Keratinocyte (primary cell): ENCODE results near the gene LEMD1. TPM values are rescaled to one million over a fixed set of nuclear protein-coding genes. Genes with fewer than 3 reads are reported as not detected.
"Not testable (repeated sequence)": the region's sequence is repeated elsewhere in the genome, so short reads cannot be mapped to it uniquely, and the experiment has no call there.

Experiments used
- DNase-seq: peaks from one replicate; pipeline ENCODE4 v3.0.0-alpha.2; 2011; ENCODE audit warnings: low read depth, missing footprints, low spot score
- FAIRE-seq: peaks from 2 replicates; lab custom pipeline; 2011; peaks lifted over from hg19 to GRCh38; lab: Jason Lieb, UNC
- H2AFZ ChIP-seq: 2 replicates; pipeline ENCODE4 v1.6.0; 2012; ENCODE audit warnings: low read length, control low read depth, inconsistent platforms; ENCODE audit not compliant: control insufficient read depth
- H3K27ac ChIP-seq: 2 replicates; pipeline ENCODE4 v1.5.1; 2011; ENCODE audit warnings: low read length; ENCODE audit not compliant: control insufficient read depth, insufficient read depth
- H3K27me3 ChIP-seq: 3 replicates; pipeline ENCODE4 v1.6.0; 2011; ENCODE audit warnings: low read length; ENCODE audit not compliant: control insufficient read depth, insufficient read depth; ENCODE audit errors: extremely low read depth
- H3K36me3 ChIP-seq, 2 experiments: 2 replicates in 1 of 2; 3 replicates in 1 of 2; pipeline ENCODE4 v1.5.1; 2011; ENCODE audit warnings: low read length in 2 of 2, mild to moderate bottlenecking in 1 of 2; ENCODE audit not compliant: control insufficient read depth in 2 of 2, insufficient read depth in 2 of 2; ENCODE audit errors: extremely low read depth in 1 of 2
- H3K4me1 ChIP-seq: 3 replicates; pipeline ENCODE4 v1.5.1; 2011; ENCODE audit warnings: low read length; ENCODE audit not compliant: control insufficient read depth, insufficient read depth; ENCODE audit errors: extremely low read depth
- H3K4me2 ChIP-seq: 3 replicates; pipeline ENCODE4 v1.6.0; 2011; ENCODE audit warnings: low read depth, low read length; ENCODE audit not compliant: control insufficient read depth, insufficient read depth; ENCODE audit errors: extremely low read depth
- H3K4me3 ChIP-seq, 3 experiments: fragments of 200-600 bp in 1 of 3; sonication (generic) in 1 of 3; 2 replicates in 2 of 3; 3 replicates in 1 of 3; pipeline ENCODE4 v1.5.1; 2011 to 2016; ENCODE audit warnings: low read length in 3 of 3, mild to moderate bottlenecking in 3 of 3, control low read depth in 2 of 3, inconsistent platforms in 1 of 3, low read depth in 1 of 3, mixed read lengths in 1 of 3, mixed run types in 1 of 3, moderate library complexity in 1 of 3; ENCODE audit not compliant: control insufficient read depth in 2 of 3, insufficient read depth in 2 of 3; ENCODE audit errors: extremely low read depth in 1 of 3
- H3K79me2 ChIP-seq: 2 replicates; pipeline ENCODE4 v1.6.0; 2012; ENCODE audit warnings: low read length; ENCODE audit not compliant: control insufficient read depth, insufficient read depth
- H3K9ac ChIP-seq: 3 replicates; pipeline ENCODE4 v1.6.0; 2011; ENCODE audit warnings: low read length; ENCODE audit not compliant: control insufficient read depth, insufficient read depth; ENCODE audit errors: extremely low read depth
- H3K9me1 ChIP-seq: 3 replicates; pipeline ENCODE4 v1.6.0; 2011; ENCODE audit warnings: low read length; ENCODE audit not compliant: control insufficient read depth, insufficient read depth; ENCODE audit errors: extremely low read depth
- H3K9me3 ChIP-seq: 2 replicates; pipeline ENCODE4 v1.5.1; 2012; ENCODE audit warnings: low read depth, low read length; ENCODE audit not compliant: control insufficient read depth
- H4K20me1 ChIP-seq: 3 replicates; pipeline ENCODE4 v1.6.0; 2011; ENCODE audit warnings: low read length; ENCODE audit not compliant: control insufficient read depth, insufficient read depth; ENCODE audit errors: extremely low read depth
- CTCF ChIP-seq, 3 experiments: IDR thresholded peaks in 1 of 3; conservative IDR thresholded peaks in 1 of 3; optimal IDR thresholded peaks in 1 of 3; 2 replicates in 2 of 3; 3 replicates in 1 of 3; pipeline versions ENCODE3 to v1.5.1; 2011; ENCODE audit warnings: low read length in 3 of 3, mild to moderate bottlenecking in 3 of 3, moderate library complexity in 2 of 3, control low read depth in 1 of 3, inconsistent platforms in 1 of 3; ENCODE audit not compliant: insufficient read depth in 2 of 3; ENCODE audit errors: extremely low read depth in 1 of 3
- EZH2 ChIP-seq: IDR thresholded peaks from one replicate; pipeline ENCODE4 v1.6.1; 2012; ENCODE audit warnings: inconsistent platforms, mild to moderate bottlenecking, low read length, moderate library complexity
- dilution Hi-C: fragments of 300-500 bp; cut with MboI; formaldehyde crosslinking; loops from one replicate; pipeline ENCODE4 v1.7.0; 2020; ENCODE audit warnings: low sequenced_read_pairs; ENCODE audit not compliant: extremely low pct_ligation_motif_present
- polyA plus RNA-seq, 5 experiments: library from polyadenylated mRNA; depleted of rRNA in 3 of 5; stranded (reverse) in 3 of 5; stranded (forward) in 1 of 5; unstranded in 1 of 5; fragments of >200 nt; gene quantifications; 1 replicate in 1 of 5; 2 replicates in 3 of 5; 3 replicates in 1 of 5; pipeline versions ENCODE4 v1.2.1 to v1.2.3, GENCODE V29; 2011 to 2012; ENCODE audit warnings: missing spikeins in 2 of 5, low read depth in 1 of 5, low replicate concordance in 1 of 5

The LEMD1 gene
- polyA plus RNA-seq, 1 donor (not counting 4 experiments of a cell fraction or from before 2014, with no cell fraction given): 1.9 TPM

GRCh38 chr1:205365945-205366463 lies 55.9 kb downstream of the LEMD1 start:
- Histone ChIP-seq H3K9ac (no peak overlapping the region), H3K4me2 (no peak overlapping the region), H3K79me2 (no peaks in the 10 kb centered on the region), H3K9me3 (no peaks in the 10 kb centered on the region), H4K20me1 (no peaks in the 10 kb centered on the region), H2AFZ (no peak overlapping the region), H3K36me3 (no peaks in the 10 kb centered on the region), H3K27ac (no peak overlapping the region), H3K9me1 (no peaks in the 10 kb centered on the region), H3K4me1 (no peaks in the 10 kb centered on the region), H3K4me3 (no peak overlapping the region), H3K27me3 (no peaks in the 10 kb centered on the region)
- no peak for FAIRE-seq
- TF ChIP-seq EZH2 (no peak), CTCF (optimal IDR thresholded peaks at IDR 0.05 in 1 of 3, IDR thresholded peaks at IDR 0.05 in 1 of 3, conservative IDR thresholded peaks at IDR 0.05 in 1 of 3; ENCODE audit: extremely low read depth in 1 of 3, insufficient read depth in 2 of 3, low read length in 3 of 3) (no peak)
- no peak for DNase-seq
- dilution Hi-C loops: no loop called here

GRCh38 chr1:205365086-205365485 lies 56.8 kb downstream of the LEMD1 start:
- H3K27me3 ChIP-seq, dilution Hi-C loops, DNase-seq, H2AFZ ChIP-seq, H3K27ac ChIP-seq, H3K4me1 ChIP-seq, H3K36me3 ChIP-seq, FAIRE-seq, H3K9me3 ChIP-seq, H3K4me3 ChIP-seq, H3K9ac ChIP-seq, H3K4me2 ChIP-seq, H3K79me2 ChIP-seq, H4K20me1 ChIP-seq, H3K9me1 ChIP-seq: not testable (repeated sequence)

- H3K36me3 ChIP-seq: no peaks in the 10 kb centered on the region
- H3K9me1 ChIP-seq: no peaks in the 10 kb centered on the region
- H4K20me1 ChIP-seq: no peaks in the 10 kb centered on the region
- no peak overlapping the region for H3K9ac ChIP-seq
- no peak for FAIRE-seq
- peaks cover 12% of the 10 kb centered on the region for H3K27me3 ChIP-seq
- DNase-seq: no peak
- no peak overlapping the region for H3K4me3 ChIP-seq
- no peak overlapping the region for H2AFZ ChIP-seq
- no peak overlapping the region for H3K4me2 ChIP-seq
- no peaks in the 10 kb centered on the region for H3K4me1 ChIP-seq
- no peaks in the 10 kb centered on the region for H3K79me2 ChIP-seq
- TF ChIP-seq EZH2 (no peak), CTCF (optimal IDR thresholded peaks at IDR 0.05 in 1 of 3, IDR thresholded peaks at IDR 0.05 in 1 of 3, conservative IDR thresholded peaks at IDR 0.05 in 1 of 3; ENCODE audit: extremely low read depth in 1 of 3, insufficient read depth in 2 of 3, low read length in 3 of 3) (no peak)
- H3K9me3 ChIP-seq: no peaks in the 10 kb centered on the region
- H3K27ac ChIP-seq: no peak overlapping the region
- dilution Hi-C loops: no loop called here
Measured at GRCh38 chr1:205360891-205361290, 61.0 kb downstream of the LEMD1 start.
